Left lung (tissue), 10 donors: Measurements from ENCODE around the gene NEURL1B. TPM values are rescaled to one million over a fixed set of nuclear protein-coding genes. Genes with fewer than 3 reads are reported as not detected.

Experiments used
- ATAC-seq: fragments of 200-7000 bp; cut with Tn5 transposase; one replicate; pipeline ENCODE4 v1.9.1; 2020; ENCODE audit warnings: moderate library complexity
- DNase-seq, 4 donors: peaks; one replicate each; pipeline ENCODE4 v3.0.0-alpha.2; 2013 to 2020
- H3K27ac ChIP-seq, 2 donors: fragments of 200-600 bp; sonication (generic) in 1 of 2; one replicate each; pipeline versions ENCODE4 v1.5.0 to v1.8.0; 2020 to 2021
- H3K27me3 ChIP-seq, 2 donors: fragments of 200-600 bp; sonication (generic) in 1 of 2; one replicate each; pipeline versions ENCODE4 v1.5.0 to v1.8.0; 2020 to 2021
- H3K36me3 ChIP-seq, 2 donors: fragments of 200-600 bp; sonication (generic) in 1 of 2; one replicate each; pipeline versions ENCODE4 v1.5.0 to v1.8.0; 2020 to 2021
- H3K4me1 ChIP-seq, 2 donors: fragments of 200-600 bp; one replicate each; pipeline ENCODE4 v1.8.0; 2021
- H3K4me3 ChIP-seq, 2 donors: fragments of 200-600 bp; sonication (generic) in 1 of 2; one replicate each; pipeline versions ENCODE4 v1.5.0 to v1.8.0; 2020 to 2021; ENCODE audit warnings: mild to moderate bottlenecking in 1 of 2
- H3K9me3 ChIP-seq, 2 donors: fragments of 200-600 bp; sonication (generic) in 1 of 2; one replicate each; pipeline versions ENCODE4 v1.5.0 to v1.8.0; 2020 to 2021
- CTCF ChIP-seq, 2 donors: fragments of 200-600 bp; sonication (generic) in 1 of 2; IDR thresholded peaks; one replicate each; pipeline versions ENCODE4 v1.5.0 to v1.8.0; 2021; ENCODE audit warnings: antibody characterized with exemption in 2 of 2
- intact Hi-C, 2 donors: fragments of 100-400 bp; cut with DNase I; formaldehyde crosslinking; loops; one replicate each; pipeline versions ENCODE4 v1.11.2 to v1.14.2; 2022
- polyA plus RNA-seq, 6 donors: library from polyadenylated mRNA; unstranded; fragments of 120-200 nt; gene quantifications; one replicate each; pipeline ENCODE4 v1.2.1, GENCODE V29; 2013; ENCODE audit not compliant: insufficient read length in 6 of 6
- total RNA-seq, 2 donors: library from RNA; stranded (reverse); fragmentation: NEBNext Ultra II Directional; extraction: Animal tissue kit (Norgen Biotek cat#: 25700); gene quantifications; one replicate each; pipeline ENCODE4 v1.2.1, GENCODE V29; 2021
- donor health status: DM: no; HTN: yes; CAD: no.
- donor health status: DM: no; HTN: no; CAD: no.

The NEURL1B gene
- total and polyA plus RNA-seq, 8 donors, result 11.8 to 34.1 (median 29.1) TPM

- intact Hi-C loops, result loop anchor here (10.0 kb wide), 2 partner anchors 62 to 232 kb away; partner anchors contain the start of gene DUSP1 (in 1 of the 2)
- H3K4me1 ChIP-seq, result peaks cover 21 to 51% of the 10 kb centered on the region in 2 donors
Observed at GRCh38 chr5:172713113-172713808, 72.2 kb downstream of the NEURL1B start.

GRCh38 chr5:172713809-172714490 is 72.9 kb downstream of the NEURL1B start:
- Histone ChIP-seq H3K27me3 (no peaks in the 10 kb centered on the region), H3K9me3 (no peaks in the 10 kb centered on the region), H3K4me3 (no peak overlapping the region), H3K4me1 (peaks cover 21 to 51% of the 10 kb centered on the region in 2 donors), H3K27ac (peak overlapping the region; percentile 67 to 75), H3K36me3 (no peaks in the 10 kb centered on the region)
- no peak for ATAC-seq
- intact Hi-C loops, result loop anchor here (10.0 kb wide), 2 partner anchors 61 to 231 kb away; partner anchors contain the start of gene DUSP1 (in 1 of the 2)
- DNase-seq, result no peak
- no peak for TF ChIP-seq CTCF (IDR thresholded peaks at IDR 0.05)

More at GRCh38 chr5:172713113-172713808, 72.2 kb downstream of the NEURL1B start:
- DNase-seq (peak; percentile 62 to 93 (median 68)), ATAC-seq (peak; percentile 53)
- peak; percentile 92 to 95 for TF ChIP-seq CTCF (IDR thresholded peaks at IDR 0.05)
- Histone ChIP-seq H3K36me3 (no peaks in the 10 kb centered on the region), H3K27ac (no peak overlapping the region), H3K9me3 (no peaks in the 10 kb centered on the region), H3K27me3 (no peaks in the 10 kb centered on the region), H3K4me3 (no peak overlapping the region)

- intact Hi-C loops, result loop anchor here (5.0 to 10.0 kb wide), 3 partner anchors 60 to 230 kb away; partner anchors contain the start of gene DUSP1 (in 1 of the 2)
- DNase-seq (peak in 3 of 4 donors; percentile 68 to 88 (median 86)), ATAC-seq (peak; percentile 81)
- no peak overlapping the region for H3K4me3 ChIP-seq
- peak overlapping the region; percentile 67 to 75 for H3K27ac ChIP-seq
- H3K9me3 ChIP-seq, result no peaks in the 10 kb centered on the region
- no peaks in the 10 kb centered on the region for H3K27me3 ChIP-seq
- no peaks in the 10 kb centered on the region for H3K36me3 ChIP-seq
- peak; percentile 89 to 94 for TF ChIP-seq CTCF (IDR thresholded peaks at IDR 0.05)
- peaks cover 21 to 51% of the 10 kb centered on the region in 2 donors for H3K4me1 ChIP-seq
Observed at GRCh38 chr5:172714491-172715420, 73.7 kb downstream of the NEURL1B start.

GRCh38 chr5:172715421-172715780 is 74.3 kb downstream of the NEURL1B start:
- no peaks in the 10 kb centered on the region for H3K27me3 ChIP-seq
- TF ChIP-seq CTCF (IDR thresholded peaks at IDR 0.05), result no peak
- intact Hi-C loops, result loop anchor here (5.0 to 10.0 kb wide), 3 partner anchors 59 to 229 kb away; partner anchors contain the start of gene DUSP1 (in 1 of the 2)
- no peak for ATAC-seq
- DNase-seq, result no peak
- peak overlapping the region; percentile 67 to 75 for H3K27ac ChIP-seq
- peaks cover 21 to 54% of the 10 kb centered on the region in 2 donors for H3K4me1 ChIP-seq
- no peak overlapping the region for H3K4me3 ChIP-seq
- no peaks in the 10 kb centered on the region for H3K36me3 ChIP-seq
- no peaks in the 10 kb centered on the region for H3K9me3 ChIP-seq
